Osteoblast (primary cell): Measurements from ENCODE around the gene RTEL1. TPM values are rescaled to one million over a fixed set of nuclear protein-coding genes. Genes with fewer than 3 reads are reported as not detected.

Source experiments
- DNase-seq: peaks from one replicate; pipeline ENCODE4 v3.0.0; 2011; ENCODE audit warnings: low spot score, mixed read lengths; ENCODE audit not compliant: insufficient read length; ENCODE audit errors: missing footprints
- H2AFZ ChIP-seq: 2 replicates; pipeline ENCODE4 v1.6.0; 2011; ENCODE audit warnings: mild to moderate bottlenecking, low read length
- H3K27ac ChIP-seq: 2 replicates; pipeline ENCODE4 v1.5.1; 2011; ENCODE audit warnings: mild to moderate bottlenecking, low read depth, low read length, moderate library complexity
- H3K27me3 ChIP-seq: 2 replicates; pipeline ENCODE4 v1.6.0; 2012; ENCODE audit warnings: mild to moderate bottlenecking, control low read depth, inconsistent platforms, low read length, moderate library complexity; ENCODE audit not compliant: insufficient read depth
- H3K36me3 ChIP-seq: 2 replicates; pipeline ENCODE4 v1.5.1; 2011; ENCODE audit warnings: mild to moderate bottlenecking, low read length, control low read depth, moderate library complexity; ENCODE audit not compliant: insufficient read depth
- H3K4me1 ChIP-seq: 2 replicates; pipeline ENCODE4 v1.5.1; 2011; ENCODE audit warnings: mild to moderate bottlenecking, low read length, control low read depth, moderate library complexity; ENCODE audit not compliant: insufficient read depth
- H3K4me2 ChIP-seq: 2 replicates; pipeline ENCODE4 v1.6.0; 2011; ENCODE audit warnings: mild to moderate bottlenecking, low read length; ENCODE audit not compliant: insufficient read depth
- H3K4me3 ChIP-seq: fragments of 200-600 bp; sonication (generic); 3 replicates; pipeline ENCODE4 v1.5.1; 2012; ENCODE audit warnings: mild to moderate bottlenecking, low read length, inconsistent platforms; ENCODE audit not compliant: insufficient read depth
- H3K79me2 ChIP-seq: 2 replicates; pipeline ENCODE4 v1.6.0; 2012; ENCODE audit warnings: mild to moderate bottlenecking, low read length, control low read depth, inconsistent platforms; ENCODE audit not compliant: insufficient read depth
- H3K9me3 ChIP-seq: 2 replicates; pipeline ENCODE4 v1.5.1; 2011; ENCODE audit warnings: low read depth, low read length, control low read depth
- H4K20me1 ChIP-seq: 2 replicates; pipeline ENCODE4 v1.6.0; 2012; ENCODE audit warnings: mild to moderate bottlenecking, low read length, control low read depth; ENCODE audit not compliant: insufficient read depth
- total RNA-seq: library from RNA; depleted of rRNA; stranded (reverse); fragments of >200 nt; gene quantifications from 2 replicates; pipeline ENCODE4 v1.2.3, GENCODE V29; 2012
- TF ChIP-seq, protein P1 (sequence below): IDR thresholded peaks from 2 replicates; pipeline ENCODE4 v1.5.1; 2011; ENCODE audit warnings: mild to moderate bottlenecking, low read depth, low read length, moderate library complexity; ENCODE audit errors: extremely low read depth

The RTEL1 gene
- total RNA-seq, 1 donor, result 10.9 TPM

DNA sequence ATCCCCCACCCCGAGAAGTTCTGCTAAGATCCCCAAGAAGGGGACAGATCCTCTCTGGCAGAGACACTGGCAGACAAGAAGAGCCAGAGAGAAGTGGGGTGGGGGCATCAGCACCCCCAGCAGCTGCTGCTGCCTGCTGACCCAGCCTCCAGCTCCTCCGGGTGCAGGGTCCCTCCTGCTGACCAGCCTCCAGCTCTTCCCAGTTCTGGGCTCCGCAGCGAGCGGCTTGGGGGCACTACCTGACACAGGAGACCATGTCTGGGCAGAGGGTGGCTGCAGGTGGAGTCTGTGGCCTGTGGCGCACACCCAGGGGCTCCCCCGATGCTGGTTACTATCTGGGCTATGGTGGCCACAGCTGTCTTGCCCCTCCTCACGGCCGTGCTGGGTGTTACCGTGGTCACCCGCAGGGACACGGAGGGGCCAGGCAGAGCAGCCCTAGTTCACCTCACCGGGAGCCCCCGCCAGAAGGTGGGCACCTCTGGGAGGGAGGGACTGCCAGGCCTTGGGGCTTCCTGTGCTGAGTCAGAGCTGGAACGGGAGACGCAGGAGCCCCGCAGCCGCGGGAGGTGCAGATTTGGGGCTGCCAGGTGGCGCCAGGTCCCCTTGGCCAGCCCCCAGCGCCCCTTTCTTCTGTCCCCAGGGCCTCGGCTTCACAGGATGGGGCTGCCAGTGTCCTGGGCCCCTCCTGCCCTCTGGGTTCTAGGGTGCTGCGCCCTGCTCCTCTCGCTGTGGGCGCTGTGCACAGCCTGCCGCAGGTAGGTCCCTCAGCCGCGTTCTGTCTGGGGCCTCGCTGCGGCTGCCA, 79.0 kb downstream of the RTEL1 start:
- H3K36me3 ChIP-seq, result peaks cover 16% of the 10 kb centered on the region
- peaks cover 33% of the 10 kb centered on the region for H4K20me1 ChIP-seq
- H3K4me2 ChIP-seq, result no peak overlapping the region

DNA sequence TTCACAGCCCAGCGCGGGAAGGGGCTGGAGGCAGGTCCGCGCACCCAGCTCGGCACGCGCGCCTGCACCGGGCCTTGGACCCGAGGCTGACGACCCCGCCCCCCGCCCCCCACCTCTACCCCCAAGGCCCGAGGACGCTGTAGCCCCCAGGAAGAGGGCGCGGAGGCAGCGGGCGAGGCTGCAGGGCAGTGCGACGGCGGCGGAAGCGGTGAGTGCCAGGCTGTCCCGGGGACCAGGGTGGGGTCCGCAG, 79.5 kb downstream of the RTEL1 start:
- no peaks in the 10 kb centered on the region for H3K9me3 ChIP-seq
- TF ChIP-seq, protein P1, sequence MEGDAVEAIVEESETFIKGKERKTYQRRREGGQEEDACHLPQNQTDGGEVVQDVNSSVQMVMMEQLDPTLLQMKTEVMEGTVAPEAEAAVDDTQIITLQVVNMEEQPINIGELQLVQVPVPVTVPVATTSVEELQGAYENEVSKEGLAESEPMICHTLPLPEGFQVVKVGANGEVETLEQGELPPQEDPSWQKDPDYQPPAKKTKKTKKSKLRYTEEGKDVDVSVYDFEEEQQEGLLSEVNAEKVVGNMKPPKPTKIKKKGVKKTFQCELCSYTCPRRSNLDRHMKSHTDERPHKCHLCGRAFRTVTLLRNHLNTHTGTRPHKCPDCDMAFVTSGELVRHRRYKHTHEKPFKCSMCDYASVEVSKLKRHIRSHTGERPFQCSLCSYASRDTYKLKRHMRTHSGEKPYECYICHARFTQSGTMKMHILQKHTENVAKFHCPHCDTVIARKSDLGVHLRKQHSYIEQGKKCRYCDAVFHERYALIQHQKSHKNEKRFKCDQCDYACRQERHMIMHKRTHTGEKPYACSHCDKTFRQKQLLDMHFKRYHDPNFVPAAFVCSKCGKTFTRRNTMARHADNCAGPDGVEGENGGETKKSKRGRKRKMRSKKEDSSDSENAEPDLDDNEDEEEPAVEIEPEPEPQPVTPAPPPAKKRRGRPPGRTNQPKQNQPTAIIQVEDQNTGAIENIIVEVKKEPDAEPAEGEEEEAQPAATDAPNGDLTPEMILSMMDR, result no peak
- H3K4me1 ChIP-seq, result peaks cover 9% of the 10 kb centered on the region
- H3K4me2 ChIP-seq, result no peak overlapping the region
- H3K27ac ChIP-seq, result no peak overlapping the region
- H2AFZ ChIP-seq, result no peak overlapping the region
- peak; percentile 73 for DNase-seq
- H3K36me3 ChIP-seq, result peaks cover 20% of the 10 kb centered on the region
- no peaks in the 10 kb centered on the region for H3K27me3 ChIP-seq
- H4K20me1 ChIP-seq, result peaks cover 28% of the 10 kb centered on the region
- H3K79me2 ChIP-seq, result peaks cover 11% of the 10 kb centered on the region
- no peak overlapping the region for H3K4me3 ChIP-seq

More for the DNA sequence above, 79.0 kb downstream of the RTEL1 start:
- H3K4me1 ChIP-seq, result peaks cover 9% of the 10 kb centered on the region
- H2AFZ ChIP-seq, result no peak overlapping the region
- no peaks in the 10 kb centered on the region for H3K9me3 ChIP-seq
- no peak overlapping the region for H3K4me3 ChIP-seq
- peaks cover 16% of the 10 kb centered on the region for H3K79me2 ChIP-seq
- H3K27ac ChIP-seq, result no peak overlapping the region
- no peaks in the 10 kb centered on the region for H3K27me3 ChIP-seq
- TF ChIP-seq, protein P1, result no peak
- DNase-seq, result peak; percentile 91

DNA sequence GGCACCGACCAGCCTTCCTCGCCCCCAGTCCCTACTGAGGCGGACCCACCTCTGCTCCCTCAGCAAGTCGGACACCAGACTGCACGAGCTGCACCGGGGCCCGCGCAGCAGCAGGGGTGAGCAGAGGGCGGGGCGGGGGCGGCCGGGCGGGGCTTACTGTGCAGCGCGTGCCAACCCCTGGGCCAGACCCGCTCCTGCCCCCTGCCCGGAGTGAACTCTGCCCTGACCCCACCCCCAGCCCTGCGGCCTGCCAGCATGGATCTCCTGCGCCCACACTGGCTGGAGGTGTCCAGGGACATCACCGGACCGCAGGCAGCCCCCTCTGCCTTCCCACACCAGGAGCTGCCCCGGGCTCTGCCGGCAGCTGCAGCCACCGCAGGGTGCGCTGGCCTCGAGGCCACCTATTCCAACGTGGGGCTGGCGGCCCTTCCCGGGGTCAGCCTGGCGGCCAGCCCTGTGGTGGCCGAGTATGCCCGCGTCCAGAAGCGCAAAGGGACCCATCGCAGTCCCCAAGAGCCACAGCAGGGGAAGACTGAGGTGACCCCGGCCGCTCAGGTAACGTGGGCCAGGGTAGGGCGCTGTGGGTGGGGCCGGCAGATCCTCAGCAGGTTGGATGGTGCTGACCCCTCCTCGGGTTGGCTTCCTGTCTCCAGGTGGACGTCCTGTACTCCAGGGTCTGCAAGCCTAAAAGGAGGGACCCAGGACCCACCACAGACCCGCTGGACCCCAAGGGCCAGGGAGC, 80.0 kb downstream of the RTEL1 start:
- H3K4me1 ChIP-seq, result peaks cover 9% of the 10 kb centered on the region
- H3K27ac ChIP-seq, result no peak overlapping the region
- peak; percentile 86 for DNase-seq
- TF ChIP-seq, protein P1, result no peak
- H3K4me2 ChIP-seq, result no peak overlapping the region
- no peak overlapping the region for H2AFZ ChIP-seq
- H3K36me3 ChIP-seq, result peaks cover 23% of the 10 kb centered on the region
- H4K20me1 ChIP-seq, result peaks cover 23% of the 10 kb centered on the region
- peaks cover 6% of the 10 kb centered on the region for H3K79me2 ChIP-seq
- no peaks in the 10 kb centered on the region for H3K27me3 ChIP-seq
- H3K4me3 ChIP-seq, result no peak overlapping the region
- no peaks in the 10 kb centered on the region for H3K9me3 ChIP-seq

DNA sequence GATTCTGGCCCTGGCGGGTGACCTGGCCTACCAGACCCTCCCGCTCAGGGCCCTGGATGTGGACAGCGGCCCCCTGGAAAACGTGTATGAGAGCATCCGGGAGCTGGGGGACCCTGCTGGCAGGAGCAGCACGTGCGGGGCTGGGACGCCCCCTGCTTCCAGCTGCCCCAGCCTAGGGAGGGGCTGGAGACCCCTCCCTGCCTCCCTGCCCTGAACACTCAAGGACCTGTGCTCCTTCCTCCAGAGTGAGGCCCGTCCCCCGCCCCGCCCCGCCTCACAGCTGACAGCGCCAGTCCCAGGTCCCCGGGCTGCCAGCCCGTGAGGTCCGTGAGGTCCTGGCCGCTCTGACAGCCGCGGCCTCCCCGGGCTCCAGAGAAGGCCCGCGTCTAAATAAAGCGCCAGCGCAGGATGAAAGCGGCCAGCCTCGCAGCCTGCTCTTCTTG, 80.6 kb downstream of the RTEL1 start:
- no peak overlapping the region for H2AFZ ChIP-seq
- H3K4me3 ChIP-seq, result no peak overlapping the region
- peaks cover 9% of the 10 kb centered on the region for H3K4me1 ChIP-seq
- H3K79me2 ChIP-seq, result peaks cover 4% of the 10 kb centered on the region
- TF ChIP-seq, protein P1, result no peak
- H3K9me3 ChIP-seq, result no peaks in the 10 kb centered on the region
- peak overlapping the region; percentile 77 for H3K4me2 ChIP-seq
- H3K36me3 ChIP-seq, result peaks cover 26% of the 10 kb centered on the region
- peaks cover 19% of the 10 kb centered on the region for H4K20me1 ChIP-seq
- no peak overlapping the region for H3K27ac ChIP-seq
- no peaks in the 10 kb centered on the region for H3K27me3 ChIP-seq
- peak; percentile 92 for DNase-seq
